ENCODE results near the gene RPN1.
A peak's percentile ranks its signal among the peaks of the same experiment; 100 is the strongest.

Gene RPN1
- total RNA-seq, result 119 to 144 (median 140) reads per million in 3 donors

DNA sequence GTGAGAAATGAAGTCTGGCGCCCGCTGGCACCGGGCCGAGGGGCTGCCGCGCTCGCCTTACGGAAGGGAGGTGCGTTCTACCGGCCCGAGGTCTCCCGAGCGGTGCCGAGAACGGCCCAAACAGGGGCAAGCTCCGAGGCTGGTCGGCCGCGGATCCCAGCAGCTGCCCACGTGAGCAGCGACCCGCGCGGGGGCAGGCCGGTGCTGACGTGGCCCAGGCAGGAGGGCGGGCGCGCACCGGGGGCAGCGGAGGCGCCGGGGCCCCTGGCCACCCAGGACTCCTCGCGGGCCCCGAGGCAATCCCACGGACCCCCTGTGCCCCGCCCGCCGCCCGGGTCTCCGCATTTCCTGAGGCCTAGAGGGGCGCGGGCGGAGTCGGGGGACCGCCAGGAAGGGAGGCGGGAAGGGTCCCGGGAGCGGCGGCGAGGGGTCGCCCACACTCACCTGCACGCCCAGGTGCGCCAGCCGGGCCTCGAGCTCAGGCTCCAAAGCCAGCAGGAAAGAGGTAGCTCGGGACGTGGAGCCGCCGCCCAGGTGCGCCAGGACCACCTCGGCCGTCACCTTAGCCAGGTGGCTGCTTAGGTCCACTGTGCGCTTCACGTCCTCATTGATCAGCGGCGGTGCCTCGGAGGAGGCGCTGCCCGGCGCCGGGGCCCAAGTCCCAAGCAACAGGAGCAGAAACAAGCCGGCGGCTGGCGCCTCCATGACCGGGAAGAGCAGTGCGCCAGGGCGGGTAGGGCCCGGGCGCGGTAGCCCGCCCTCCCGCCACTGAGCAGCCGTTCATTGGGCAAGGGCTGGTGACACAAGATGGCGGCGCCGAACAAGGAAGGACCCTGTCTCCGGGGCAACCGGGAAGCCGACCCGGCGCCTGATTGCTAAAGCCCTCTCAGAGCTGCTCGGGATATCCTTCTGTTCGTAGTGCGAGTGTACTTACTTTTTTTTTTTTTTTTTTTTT is at the start of gene RPN1:
Gene RPN1 (minus strand): TSS at position 723 of the 955 bp plus-strand sequence. CDS start 18 bp downstream, at position 705.
- H3K36me3 ChIP-seq (ENCODE audit: control insufficient read depth, insufficient read depth, low read length), result no peaks in the 10 kb centered on the region
- DNase-seq, result peak; percentile 92 to 96 (median 94)
- H3K4me3 ChIP-seq (ENCODE audit: insufficient read depth, low read depth, low read length, poor library complexity, severe bottlenecking), result peak within 1 kb of the TSS; percentile 96
- no peaks in the 10 kb centered on the region for H3K9me3 ChIP-seq (ENCODE audit: control insufficient read depth, low read length)
- H3K27ac ChIP-seq (ENCODE audit: insufficient read depth, low read length, poor library complexity, severe bottlenecking), result peak within 1 kb of the TSS; percentile 95
- H3K4me1 ChIP-seq (ENCODE audit: control insufficient read depth, insufficient read depth, low read length, poor library complexity, severe bottlenecking), result peaks cover 13% of the 10 kb centered on the region
- H3K27me3 ChIP-seq (replicated peaks; ENCODE audit: control insufficient read depth, insufficient read depth, low read length, poor library complexity, severe bottlenecking), result no peaks in the 10 kb centered on the region

GRCh38 chr3:128698211-128699047 is 47.8 kb upstream of the RPN1 start:
- DNase-seq, result no peak
- H3K4me3 ChIP-seq (ENCODE audit: insufficient read depth, low read depth, low read length, poor library complexity, severe bottlenecking), result peak overlapping the region; percentile 53
- H3K27me3 ChIP-seq (replicated peaks; ENCODE audit: control insufficient read depth, insufficient read depth, low read length, poor library complexity, severe bottlenecking), result no peaks in the 10 kb centered on the region
- no peaks in the 10 kb centered on the region for H3K4me1 ChIP-seq (ENCODE audit: control insufficient read depth, insufficient read depth, low read length, poor library complexity, severe bottlenecking)
- no peaks in the 10 kb centered on the region for H3K9me3 ChIP-seq (ENCODE audit: control insufficient read depth, low read length)
- no peak overlapping the region for H3K27ac ChIP-seq (ENCODE audit: insufficient read depth, low read length, poor library complexity, severe bottlenecking)
- no peaks in the 10 kb centered on the region for H3K36me3 ChIP-seq (ENCODE audit: control insufficient read depth, insufficient read depth, low read length)

DNA sequence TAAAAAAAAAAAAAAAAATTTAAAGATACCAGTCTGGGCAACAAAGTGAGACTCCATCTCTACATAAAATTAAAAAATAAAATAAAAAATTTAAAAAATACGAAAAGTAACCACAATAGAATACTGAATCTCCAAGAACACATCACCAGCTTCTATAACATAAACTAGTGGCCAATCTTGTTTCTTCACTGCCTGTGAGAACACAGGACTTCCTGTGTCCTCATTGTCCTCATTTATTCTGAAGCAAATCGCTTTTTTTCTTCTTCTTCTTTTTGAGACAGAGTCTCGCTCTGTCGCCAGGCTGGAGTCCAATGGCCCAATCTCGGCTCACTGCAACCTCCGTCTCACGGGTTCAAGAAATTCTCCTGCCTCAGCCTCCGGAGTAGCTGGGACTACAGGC is 46.7 kb upstream of the RPN1 start:
- Histone ChIP-seq H3K27me3 (replicated peaks; ENCODE audit: control insufficient read depth, insufficient read depth, low read length, poor library complexity, severe bottlenecking) (no peaks in the 10 kb centered on the region), H3K4me3 (ENCODE audit: insufficient read depth, low read depth, low read length, poor library complexity, severe bottlenecking) (no peak overlapping the region), H3K27ac (ENCODE audit: insufficient read depth, low read length, poor library complexity, severe bottlenecking) (no peak overlapping the region), H3K4me1 (ENCODE audit: control insufficient read depth, insufficient read depth, low read length, poor library complexity, severe bottlenecking) (no peaks in the 10 kb centered on the region), H3K36me3 (ENCODE audit: control insufficient read depth, insufficient read depth, low read length) (no peaks in the 10 kb centered on the region), H3K9me3 (ENCODE audit: control insufficient read depth, low read length) (no peaks in the 10 kb centered on the region)
- DNase-seq, result no peak

DNA sequence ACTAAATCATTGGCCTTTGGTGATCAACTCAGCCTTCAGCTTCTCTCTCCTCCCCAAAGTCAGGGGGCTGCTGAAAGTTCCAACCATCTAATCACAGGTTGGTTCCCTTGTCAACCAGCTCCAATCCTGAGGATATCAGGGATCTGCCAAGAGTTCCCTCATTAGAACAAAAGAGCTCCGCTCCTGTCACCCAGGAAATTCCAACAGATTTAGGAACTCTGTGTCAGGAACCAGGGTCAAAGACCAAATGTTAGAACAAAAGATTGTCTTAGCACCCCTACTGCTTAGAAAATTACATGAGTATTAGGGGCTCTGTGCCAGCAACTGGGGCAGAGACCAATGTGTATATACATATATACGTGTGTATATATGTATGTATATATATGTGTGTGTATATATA is 43.1 kb upstream of the RPN1 start:
- Histone ChIP-seq H3K27me3 (replicated peaks; ENCODE audit: control insufficient read depth, insufficient read depth, low read length, poor library complexity, severe bottlenecking) (no peaks in the 10 kb centered on the region), H3K9me3 (ENCODE audit: control insufficient read depth, low read length) (no peaks in the 10 kb centered on the region), H3K4me1 (ENCODE audit: control insufficient read depth, insufficient read depth, low read length, poor library complexity, severe bottlenecking) (no peaks in the 10 kb centered on the region), H3K36me3 (ENCODE audit: control insufficient read depth, insufficient read depth, low read length) (no peaks in the 10 kb centered on the region), H3K4me3 (ENCODE audit: insufficient read depth, low read depth, low read length, poor library complexity, severe bottlenecking) (no peak overlapping the region), H3K27ac (ENCODE audit: insufficient read depth, low read length, poor library complexity, severe bottlenecking) (no peak overlapping the region)
- DNase-seq, result no peak

- DNase-seq, result no peak
- H3K27me3 ChIP-seq (replicated peaks; ENCODE audit: control insufficient read depth, insufficient read depth, low read length, poor library complexity, severe bottlenecking), result no peaks in the 10 kb centered on the region
- no peaks in the 10 kb centered on the region for H3K9me3 ChIP-seq (ENCODE audit: control insufficient read depth, low read length)
- H3K36me3 ChIP-seq (ENCODE audit: control insufficient read depth, insufficient read depth, low read length), result no peaks in the 10 kb centered on the region
- no peak overlapping the region for H3K27ac ChIP-seq (ENCODE audit: insufficient read depth, low read length, poor library complexity, severe bottlenecking)
- no peaks in the 10 kb centered on the region for H3K4me1 ChIP-seq (ENCODE audit: control insufficient read depth, insufficient read depth, low read length, poor library complexity, severe bottlenecking)
- no peak overlapping the region for H3K4me3 ChIP-seq (ENCODE audit: insufficient read depth, low read depth, low read length, poor library complexity, severe bottlenecking)
These were observed 38.4 kb upstream of the RPN1 start for GRCh38 chr3:128689060-128689459.

DNA sequence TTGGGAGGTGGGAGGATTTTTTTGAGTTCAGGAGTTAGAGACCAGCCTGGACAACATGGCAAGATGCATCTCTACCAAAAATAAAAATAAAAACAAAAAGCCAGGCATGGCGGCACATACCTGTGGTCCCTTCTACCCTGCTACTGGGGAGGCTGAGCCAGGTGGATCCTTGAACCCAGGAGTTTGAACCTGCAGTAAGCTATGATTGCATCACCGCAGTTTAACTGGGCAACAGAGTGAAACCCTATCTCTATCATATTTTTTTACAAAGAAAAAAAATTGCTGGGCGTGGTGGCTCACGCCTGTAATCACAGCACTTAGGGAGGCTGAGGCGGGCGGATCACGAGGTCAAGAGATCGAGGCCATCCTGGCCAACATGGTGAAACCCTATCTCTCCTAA is 35.8 kb upstream of the RPN1 start:
- no peaks in the 10 kb centered on the region for H3K36me3 ChIP-seq (ENCODE audit: control insufficient read depth, insufficient read depth, low read length)
- H3K4me3 ChIP-seq (ENCODE audit: insufficient read depth, low read depth, low read length, poor library complexity, severe bottlenecking), result no peak overlapping the region
- H3K27ac ChIP-seq (ENCODE audit: insufficient read depth, low read length, poor library complexity, severe bottlenecking), result no peak overlapping the region
- no peaks in the 10 kb centered on the region for H3K9me3 ChIP-seq (ENCODE audit: control insufficient read depth, low read length)
- no peak for DNase-seq
- no peaks in the 10 kb centered on the region for H3K4me1 ChIP-seq (ENCODE audit: control insufficient read depth, insufficient read depth, low read length, poor library complexity, severe bottlenecking)
- H3K27me3 ChIP-seq (replicated peaks; ENCODE audit: control insufficient read depth, insufficient read depth, low read length, poor library complexity, severe bottlenecking), result no peaks in the 10 kb centered on the region

DNA sequence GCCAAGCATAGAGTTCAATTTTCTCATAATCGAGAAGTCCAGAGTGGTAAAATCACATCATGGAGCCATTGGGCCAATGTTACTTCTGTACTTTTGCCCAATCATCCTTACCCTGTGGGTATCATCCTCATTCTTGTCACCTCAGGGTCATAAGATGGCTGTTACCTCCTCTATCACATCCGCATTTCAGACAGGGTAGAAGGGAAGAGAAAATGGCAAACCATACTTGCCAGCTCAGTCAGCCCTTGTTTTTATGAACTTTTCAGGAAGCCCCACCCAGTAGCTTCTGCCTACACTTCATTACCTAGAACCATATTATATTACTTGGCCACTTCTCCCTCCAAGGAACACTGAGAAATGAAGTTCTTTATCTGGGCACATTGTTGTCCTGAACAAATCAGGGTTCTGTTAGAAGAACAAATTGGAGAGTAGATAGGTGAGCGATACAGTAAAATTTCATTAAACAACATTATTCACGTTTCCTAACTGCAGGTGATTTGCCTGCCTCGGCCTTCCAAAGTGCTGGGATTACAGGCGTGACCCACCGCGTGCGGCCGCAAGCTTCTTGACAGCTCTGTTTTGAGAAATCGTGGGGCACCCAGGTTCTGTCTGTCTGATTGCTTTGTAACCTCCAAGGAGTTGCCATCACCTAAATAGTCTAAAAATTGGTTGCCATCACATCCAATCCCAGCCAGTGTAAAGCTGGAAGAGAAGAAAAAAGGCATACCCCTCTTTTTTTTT is 34.5 kb upstream of the RPN1 start:
- no peak overlapping the region for H3K4me3 ChIP-seq (ENCODE audit: insufficient read depth, low read depth, low read length, poor library complexity, severe bottlenecking)
- no peaks in the 10 kb centered on the region for H3K27me3 ChIP-seq (replicated peaks; ENCODE audit: control insufficient read depth, insufficient read depth, low read length, poor library complexity, severe bottlenecking)
- no peak for DNase-seq
- no peaks in the 10 kb centered on the region for H3K4me1 ChIP-seq (ENCODE audit: control insufficient read depth, insufficient read depth, low read length, poor library complexity, severe bottlenecking)
- no peaks in the 10 kb centered on the region for H3K9me3 ChIP-seq (ENCODE audit: control insufficient read depth, low read length)
- no peaks in the 10 kb centered on the region for H3K36me3 ChIP-seq (ENCODE audit: control insufficient read depth, insufficient read depth, low read length)
- no peak overlapping the region for H3K27ac ChIP-seq (ENCODE audit: insufficient read depth, low read length, poor library complexity, severe bottlenecking)

GRCh38 chr3:128683957-128684356 is 33.3 kb upstream of the RPN1 start:
- Histone ChIP-seq H3K27ac (ENCODE audit: insufficient read depth, low read length, poor library complexity, severe bottlenecking) (no peak overlapping the region), H3K36me3 (ENCODE audit: control insufficient read depth, insufficient read depth, low read length) (no peaks in the 10 kb centered on the region), H3K9me3 (ENCODE audit: control insufficient read depth, low read length) (no peaks in the 10 kb centered on the region), H3K27me3 (replicated peaks; ENCODE audit: control insufficient read depth, insufficient read depth, low read length, poor library complexity, severe bottlenecking) (no peaks in the 10 kb centered on the region), H3K4me3 (ENCODE audit: insufficient read depth, low read depth, low read length, poor library complexity, severe bottlenecking) (no peak overlapping the region), H3K4me1 (ENCODE audit: control insufficient read depth, insufficient read depth, low read length, poor library complexity, severe bottlenecking) (no peaks in the 10 kb centered on the region)
- DNase-seq, result no peak

DNA sequence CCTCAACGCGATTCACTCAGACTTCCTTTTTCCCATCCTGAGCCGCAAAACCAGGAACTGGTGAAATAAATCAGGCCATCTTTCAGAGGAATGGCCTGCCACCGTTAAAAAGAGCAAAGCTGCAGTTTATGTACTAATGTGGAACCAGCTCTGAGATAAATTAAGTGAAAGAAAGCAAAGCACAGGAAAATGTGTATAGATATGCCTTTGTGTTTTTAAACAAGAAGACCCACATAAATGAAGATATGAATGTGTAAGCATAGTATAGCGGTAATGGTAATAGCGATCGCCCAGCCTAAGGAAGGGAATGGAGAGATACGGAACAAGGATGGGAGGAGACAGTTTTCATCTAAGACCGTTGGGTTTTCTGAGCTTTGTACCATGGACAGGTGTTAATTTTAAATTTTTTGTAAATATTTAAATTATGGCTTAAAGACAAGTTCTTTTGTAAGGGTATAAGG is 30.8 kb upstream of the RPN1 start:
- Histone ChIP-seq H3K36me3 (ENCODE audit: control insufficient read depth, insufficient read depth, low read length) (no peaks in the 10 kb centered on the region), H3K27ac (ENCODE audit: insufficient read depth, low read length, poor library complexity, severe bottlenecking) (peak overlapping the region; percentile 90), H3K27me3 (replicated peaks; ENCODE audit: control insufficient read depth, insufficient read depth, low read length, poor library complexity, severe bottlenecking) (no peaks in the 10 kb centered on the region), H3K9me3 (ENCODE audit: control insufficient read depth, low read length) (no peaks in the 10 kb centered on the region), H3K4me3 (ENCODE audit: insufficient read depth, low read depth, low read length, poor library complexity, severe bottlenecking) (peak overlapping the region; percentile 67), H3K4me1 (ENCODE audit: control insufficient read depth, insufficient read depth, low read length, poor library complexity, severe bottlenecking) (no peaks in the 10 kb centered on the region)
- no peak for DNase-seq
